Hepatocyte (in vitro differentiated cells): ENCODE results near the gene THAP9. TPM values are rescaled to one million over a fixed set of nuclear protein-coding genes. Genes with fewer than 3 reads are reported as not detected.

ENCODE experiments used
- DNase-seq: peaks from one replicate; pipeline ENCODE4 v3.0.0-alpha.2; 2016; ENCODE audit warnings: low spot score
- H2AFZ ChIP-seq: fragments of 200-600 bp; sonication (generic); 2 replicates; pipeline ENCODE4 v1.6.0; 2016; ENCODE audit warnings: antibody characterized with exemption, mild to moderate bottlenecking
- H3K27ac ChIP-seq: fragments of 200-600 bp; sonication (generic); 2 replicates; pipeline ENCODE4 v1.5.1; 2016; ENCODE audit warnings: mild to moderate bottlenecking
- H3K27me3 ChIP-seq: fragments of 200-600 bp; sonication (generic); 2 replicates; pipeline ENCODE4 v1.6.1; 2016
- H3K36me3 ChIP-seq: fragments of 200-600 bp; sonication (generic); replicated peaks from 2 replicates; pipeline ENCODE4 v1.5.1; 2016; ENCODE audit warnings: low read depth; ENCODE audit not compliant: insufficient read depth
- H3K4me1 ChIP-seq: fragments of 200-600 bp; sonication (generic); 2 replicates; pipeline ENCODE4 v1.5.1; 2016; ENCODE audit warnings: mild to moderate bottlenecking, moderate library complexity; ENCODE audit not compliant: insufficient read depth
- H3K4me2 ChIP-seq: fragments of 200-600 bp; sonication (generic); 2 replicates; pipeline ENCODE4 v1.6.0; 2016
- H3K4me3 ChIP-seq: fragments of 200-600 bp; sonication (generic); 2 replicates; pipeline ENCODE4 v1.5.1; 2016; ENCODE audit warnings: mild to moderate bottlenecking
- H3K79me2 ChIP-seq: fragments of 200-600 bp; sonication (generic); 2 replicates; pipeline ENCODE4 v1.6.0; 2017; ENCODE audit warnings: mild to moderate bottlenecking
- H3K9me2 ChIP-seq: fragments of 200-600 bp; sonication (generic); replicated peaks from 2 replicates; pipeline ENCODE4 v1.6.0; 2017; ENCODE audit warnings: mild to moderate bottlenecking; ENCODE audit not compliant: insufficient read depth
- H3K9me3 ChIP-seq: fragments of 200-600 bp; sonication (generic); 2 replicates; pipeline ENCODE4 v1.5.1; 2016; ENCODE audit warnings: low read depth, mild to moderate bottlenecking
- H4K20me1 ChIP-seq: fragments of 200-600 bp; sonication (generic); 2 replicates; pipeline ENCODE4 v1.6.0; 2016; ENCODE audit warnings: mild to moderate bottlenecking; ENCODE audit not compliant: insufficient read depth, poor library complexity, severe bottlenecking
- CTCF ChIP-seq: fragments of 200-600 bp; sonication (generic); IDR thresholded peaks from 2 replicates; pipeline ENCODE4 v1.5.1; 2016; ENCODE audit warnings: antibody characterized with exemption, mild to moderate bottlenecking; ENCODE audit not compliant: poor library complexity
- EZH2 ChIP-seq: fragments of 200-600 bp; sonication (generic); IDR thresholded peaks from 2 replicates; pipeline ENCODE4 v1.6.1; 2016; ENCODE audit warnings: antibody characterized with exemption, mild to moderate bottlenecking, borderline replicate concordance
- EZH2phosphoT487 ChIP-seq: fragments of 200-600 bp; sonication (generic); IDR thresholded peaks from one replicate; pipeline ENCODE4 v1.6.1; 2018; ENCODE audit warnings: antibody characterized with exemption, mild to moderate bottlenecking, low read depth, moderate library complexity; ENCODE audit not compliant: unreplicated experiment, severe bottlenecking
- WGBS: methylation state at CpG from one replicate; pipeline ENCODE4 v1.1.6; 2016; ENCODE audit warnings: low lambda C conversion rate; ENCODE audit errors: missing lambda C conversion rate; 5-methylcytosine and 5-hydroxymethylcytosine counted together
- polyA plus RNA-seq: library from polyadenylated mRNA; unstranded; fragments of >200 nt; fragmentation: Nextera tagmentation; extraction: Ambion mirVana; gene quantifications from 2 replicates; pipeline ENCODE4 v1.2.1, GENCODE V29; 2016
- total RNA-seq: library from RNA; depleted of rRNA; stranded (reverse); fragments of >200 nt; gene quantifications from 2 replicates; pipeline ENCODE4 v1.2.3, GENCODE V29; 2014

THAP9 gene
- total and polyA plus RNA-seq, 2 experiments from 2014 or later, result 2.1 to 12.5 TPM

DNA sequence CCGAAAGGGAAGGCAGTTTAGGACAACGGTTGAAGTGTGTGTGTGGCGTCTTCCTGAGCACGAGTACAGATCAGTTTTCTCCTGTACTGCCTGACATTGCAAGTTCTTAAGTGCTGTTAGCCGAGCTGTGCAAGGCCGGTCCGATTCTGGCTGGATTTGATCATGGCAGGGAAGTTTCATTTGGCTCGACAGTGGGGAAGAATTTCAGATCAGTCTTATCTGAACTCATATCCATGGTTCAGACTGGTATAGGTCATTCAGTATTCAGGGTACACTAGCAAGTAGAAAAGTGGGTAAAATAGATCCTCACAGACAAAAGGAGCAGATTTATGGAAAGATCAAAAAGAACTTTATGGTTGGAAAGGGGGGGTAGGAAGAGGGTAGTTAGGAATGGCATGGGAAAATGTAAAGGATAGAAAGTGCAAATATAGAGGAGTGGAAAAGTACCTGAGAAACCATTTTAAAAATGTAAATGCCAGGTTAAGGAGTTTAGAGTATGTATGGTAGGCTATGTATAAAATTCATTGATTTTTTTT, 716 bp downstream of the THAP9 start:
- Histone ChIP-seq H3K9me2 (no peaks in the 10 kb centered on the region), H3K79me2 (peaks cover 60% of the 10 kb centered on the region), H3K4me3 (peak overlapping the region; percentile 62), H3K4me2 (peak overlapping the region; percentile 75), H4K20me1 (no peaks in the 10 kb centered on the region), H3K9me3 (no peaks in the 10 kb centered on the region), H3K4me1 (peaks cover 9% of the 10 kb centered on the region), H3K27ac (peak overlapping the region; percentile 97), H3K36me3 (no peaks in the 10 kb centered on the region), H3K27me3 (no peaks in the 10 kb centered on the region), H2AFZ (peak overlapping the region; percentile 37)
- no peak for DNase-seq
- TF ChIP-seq CTCF (no peak), EZH2 (no peak), EZH2phosphoT487 (no peak)
- WGBS, result under 1% methylated on average over 8 of the region's 8 CpGs

DNA sequence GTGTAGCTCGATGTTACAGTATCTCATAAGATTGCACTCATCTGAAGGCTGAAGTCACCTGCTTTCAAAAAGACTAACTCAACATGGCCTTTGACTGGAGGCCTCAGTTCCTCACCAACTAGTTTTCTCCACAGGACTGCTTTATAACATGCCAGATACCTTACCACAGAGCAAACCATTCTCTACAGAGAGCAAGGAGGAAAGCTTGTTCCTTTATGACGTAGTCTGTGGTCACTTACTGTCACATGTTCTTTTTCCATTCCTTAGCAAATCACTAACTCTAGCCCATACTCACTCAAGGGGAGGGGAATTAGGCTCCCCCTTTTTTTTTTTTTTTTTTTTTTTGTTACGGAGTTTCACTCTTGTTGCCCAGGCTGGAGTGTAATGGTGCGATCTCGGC, 3.2 kb downstream of the THAP9 start:
- WGBS, result over 99% methylated on average over 5 of the region's 5 CpGs
- no peaks in the 10 kb centered on the region for H3K27me3 ChIP-seq
- peaks cover 3% of the 10 kb centered on the region for H3K4me1 ChIP-seq
- peaks cover 36% of the 10 kb centered on the region for H3K79me2 ChIP-seq
- H3K9me2 ChIP-seq, result no peaks in the 10 kb centered on the region
- no peak overlapping the region for H3K27ac ChIP-seq
- no peak overlapping the region for H2AFZ ChIP-seq
- no peaks in the 10 kb centered on the region for H3K9me3 ChIP-seq
- TF ChIP-seq EZH2phosphoT487, result no peak
- TF ChIP-seq CTCF, result no peak
- TF ChIP-seq EZH2, result no peak
- H4K20me1 ChIP-seq, result no peaks in the 10 kb centered on the region
- H3K4me2 ChIP-seq, result no peak overlapping the region
- no peak for DNase-seq
- no peak overlapping the region for H3K4me3 ChIP-seq
- no peaks in the 10 kb centered on the region for H3K36me3 ChIP-seq

GRCh38 chr4:82905205-82905604, 4.7 kb downstream of the THAP9 start:
- no peaks in the 10 kb centered on the region for H3K27me3 ChIP-seq
- H3K4me3 ChIP-seq, result no peak overlapping the region
- no peaks in the 10 kb centered on the region for H3K9me3 ChIP-seq
- no peak overlapping the region for H2AFZ ChIP-seq
- no peaks in the 10 kb centered on the region for H3K9me2 ChIP-seq
- TF ChIP-seq EZH2, result no peak
- TF ChIP-seq CTCF, result no peak
- TF ChIP-seq EZH2phosphoT487, result no peak
- 90% methylated on average over 2 of the region's 2 CpGs for WGBS
- peaks cover 25% of the 10 kb centered on the region for H3K79me2 ChIP-seq
- no peaks in the 10 kb centered on the region for H3K36me3 ChIP-seq
- peaks cover 3% of the 10 kb centered on the region for H3K4me1 ChIP-seq
- H4K20me1 ChIP-seq, result no peaks in the 10 kb centered on the region
- no peak for DNase-seq
- no peak overlapping the region for H3K27ac ChIP-seq
- no peak overlapping the region for H3K4me2 ChIP-seq
